Thyroid gland (tissue), 4 donors: ENCODE data around the gene CCL18.

Source experiments
- POLR2A ChIP-seq, 2 donors: fragments of 450-650 bp; IDR thresholded peaks; one replicate each; pipeline ENCODE4 v1.6.1; 2017; ENCODE audit warnings: antibody characterized with exemption in 2 of 2, mild to moderate bottlenecking in 2 of 2, moderate library complexity in 1 of 2
- TF ChIP-seq, protein P1 (sequence below), 6 experiments: fragments of 200-600 bp in 3 of 6; fragments of 450-650 bp in 3 of 6; sonication (generic) in 3 of 6; IDR thresholded peaks; one replicate each; pipeline ENCODE4 v1.5.1; 2016 to 2019; ENCODE audit warnings: antibody characterized with exemption in 6 of 6, mild to moderate bottlenecking in 2 of 6, inconsistent platforms in 1 of 6, moderate library complexity in 1 of 6

DNA sequence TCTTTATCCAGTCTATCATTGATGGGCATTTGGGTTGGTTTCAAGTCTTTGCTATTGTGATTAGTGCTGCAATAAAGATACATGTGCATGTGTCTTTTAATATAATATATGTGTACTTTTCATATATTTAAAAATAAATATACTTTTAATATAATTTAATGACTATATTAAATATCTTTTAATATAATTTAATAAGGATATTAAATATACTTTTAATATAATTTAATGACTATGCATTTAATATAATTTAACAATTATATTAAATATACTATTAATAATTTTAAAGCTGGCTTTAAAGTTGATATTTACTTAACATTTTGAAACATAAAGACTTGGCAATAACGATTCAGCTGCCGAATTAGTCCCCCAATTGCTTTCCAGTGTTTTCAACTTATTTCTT lies 47.5 kb upstream of the CCL18 start:
- TF ChIP-seq, protein P1, sequence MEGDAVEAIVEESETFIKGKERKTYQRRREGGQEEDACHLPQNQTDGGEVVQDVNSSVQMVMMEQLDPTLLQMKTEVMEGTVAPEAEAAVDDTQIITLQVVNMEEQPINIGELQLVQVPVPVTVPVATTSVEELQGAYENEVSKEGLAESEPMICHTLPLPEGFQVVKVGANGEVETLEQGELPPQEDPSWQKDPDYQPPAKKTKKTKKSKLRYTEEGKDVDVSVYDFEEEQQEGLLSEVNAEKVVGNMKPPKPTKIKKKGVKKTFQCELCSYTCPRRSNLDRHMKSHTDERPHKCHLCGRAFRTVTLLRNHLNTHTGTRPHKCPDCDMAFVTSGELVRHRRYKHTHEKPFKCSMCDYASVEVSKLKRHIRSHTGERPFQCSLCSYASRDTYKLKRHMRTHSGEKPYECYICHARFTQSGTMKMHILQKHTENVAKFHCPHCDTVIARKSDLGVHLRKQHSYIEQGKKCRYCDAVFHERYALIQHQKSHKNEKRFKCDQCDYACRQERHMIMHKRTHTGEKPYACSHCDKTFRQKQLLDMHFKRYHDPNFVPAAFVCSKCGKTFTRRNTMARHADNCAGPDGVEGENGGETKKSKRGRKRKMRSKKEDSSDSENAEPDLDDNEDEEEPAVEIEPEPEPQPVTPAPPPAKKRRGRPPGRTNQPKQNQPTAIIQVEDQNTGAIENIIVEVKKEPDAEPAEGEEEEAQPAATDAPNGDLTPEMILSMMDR (IDR thresholded peaks at IDR 0.05), result no peak
- TF ChIP-seq POLR2A (IDR thresholded peaks at IDR 0.05), result no peak
